ENCODE data around the gene RASSF7.

- TF ChIP-seq CTCF (IDR thresholded peaks at IDR 0.05), result no peak
- TF ChIP-seq POLR2A (IDR thresholded peaks at IDR 0.05), result no peak
- no peak for TF ChIP-seq EP300 (IDR thresholded peaks at IDR 0.05)
Observed at GRCh38 chr11:533586-534395, 27.0 kb upstream of the RASSF7 start.
